ENCODE results near the gene GNAT1. TPM values are rescaled to one million over a fixed set of nuclear protein-coding genes. Genes with fewer than 3 reads are reported as not detected.
A peak's percentile ranks its signal among the peaks of the same experiment; 100 is the strongest.

GNAT1 gene
- total RNA-seq, 1 experiment from 2014 or later = 0.22 TPM

DNA sequence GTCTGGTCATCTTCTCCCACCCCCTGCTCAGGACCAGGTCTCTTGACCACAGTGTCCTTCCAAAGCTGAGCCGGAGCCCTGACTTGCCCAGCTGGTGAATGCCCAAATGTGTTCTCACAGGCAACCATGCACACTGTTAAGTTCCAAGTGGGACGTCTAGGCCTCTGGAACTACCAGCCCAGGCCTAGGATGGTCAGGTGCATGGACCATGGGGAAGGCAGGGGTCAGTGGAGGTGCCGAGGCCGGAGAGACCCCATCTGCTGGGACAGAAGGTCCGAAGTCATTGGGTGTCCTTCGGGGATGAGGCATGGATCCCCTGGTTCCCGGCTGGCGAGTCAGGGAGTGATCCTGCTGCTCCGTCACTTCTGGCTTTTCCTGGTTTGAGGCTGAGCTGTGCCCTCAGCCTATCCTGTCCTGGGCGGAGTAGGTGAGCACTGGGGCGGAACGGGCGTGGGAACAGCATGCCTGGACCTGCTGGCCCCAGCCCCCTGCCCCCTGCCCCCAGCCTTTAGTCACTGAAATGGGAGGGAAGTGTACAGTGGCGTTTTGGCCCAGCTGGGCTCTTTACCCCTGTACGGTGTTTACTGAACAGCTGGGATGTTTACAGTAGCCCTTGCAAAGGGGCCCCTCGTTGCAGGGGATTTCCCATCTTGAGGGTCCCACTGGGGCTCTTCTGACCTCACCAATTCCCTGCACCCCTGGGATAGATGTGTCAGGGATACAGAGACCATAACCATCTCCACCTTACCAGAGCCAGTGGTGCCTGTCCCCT is 24.2 kb upstream of the GNAT1 start:
- no peak overlapping the region for H2AFZ ChIP-seq (ENCODE audit: low read length)

DNA sequence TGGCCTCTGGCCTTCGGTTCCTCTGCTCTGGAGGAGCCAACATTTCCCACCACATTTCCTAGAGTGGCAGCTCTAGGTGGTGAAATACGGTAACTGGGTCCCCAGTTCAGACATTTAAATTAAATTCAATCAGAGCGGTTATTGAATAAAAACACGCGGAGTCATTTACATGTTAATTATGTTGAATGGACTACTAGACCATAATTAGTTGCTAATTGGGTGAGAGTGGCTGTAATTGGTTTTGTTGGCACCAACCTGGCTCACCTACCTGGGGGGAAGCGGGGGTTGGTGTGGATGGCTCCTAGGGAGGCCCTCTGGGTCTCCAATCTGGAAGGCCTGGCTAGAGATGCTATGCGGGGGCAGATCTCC is 23.6 kb upstream of the GNAT1 start:
- Histone ChIP-seq H3K79me2 (ENCODE audit: low read length) (peaks cover 60% of the 10 kb centered on the region), H3F3A (ENCODE audit: low read length, unreplicated experiment) (no peaks in the 10 kb centered on the region), H3K4me2 (ENCODE audit: low read length) (peak overlapping the region; percentile 42), H3K27me3 (ENCODE audit: low read length) (no peaks in the 10 kb centered on the region), H3K9ac (ENCODE audit: low read length) (peak overlapping the region; percentile 72), H4K20me1 (ENCODE audit: low read length) (no peaks in the 10 kb centered on the region), H2AFZ (ENCODE audit: low read length) (no peak overlapping the region), H3K9me3 (ENCODE audit: low read length) (no peaks in the 10 kb centered on the region), H3K4me3 (ENCODE audit: low read length) (no peak overlapping the region), H3K36me3 (ENCODE audit: low read depth, low read length) (no peaks in the 10 kb centered on the region), H3K4me1 (ENCODE audit: insufficient read depth, low read length) (peaks cover 82% of the 10 kb centered on the region), H3K27ac (ENCODE audit: low read length) (peak overlapping the region; percentile 96), H3K9me2 (replicated peaks; ENCODE audit: low read length) (no peaks in the 10 kb centered on the region)
- CTCF ChIA-PET = no interaction called here
- no TSS peak for BruUV-seq (replicated peaks)
- ATAC-seq (no peak), DNase-seq (no peak)
- POLR2A ChIA-PET (ENCODE audit: unreplicated experiment) = interaction anchor here (0.6 kb wide), 2 partner anchors 68 to 1815 kb away, joined by 5 read pairs; partner anchors contain the start of gene GNAI2
- TF ChIP-seq EZH2 (IDR thresholded peaks at IDR 0.05; ENCODE audit: low read length, unreplicated experiment) (no peak), EZH2phosphoT487 (IDR thresholded peaks at IDR 0.05; ENCODE audit: borderline replicate concordance, low read length) (no peak)
- TF ChIP-seq, protein P1, sequence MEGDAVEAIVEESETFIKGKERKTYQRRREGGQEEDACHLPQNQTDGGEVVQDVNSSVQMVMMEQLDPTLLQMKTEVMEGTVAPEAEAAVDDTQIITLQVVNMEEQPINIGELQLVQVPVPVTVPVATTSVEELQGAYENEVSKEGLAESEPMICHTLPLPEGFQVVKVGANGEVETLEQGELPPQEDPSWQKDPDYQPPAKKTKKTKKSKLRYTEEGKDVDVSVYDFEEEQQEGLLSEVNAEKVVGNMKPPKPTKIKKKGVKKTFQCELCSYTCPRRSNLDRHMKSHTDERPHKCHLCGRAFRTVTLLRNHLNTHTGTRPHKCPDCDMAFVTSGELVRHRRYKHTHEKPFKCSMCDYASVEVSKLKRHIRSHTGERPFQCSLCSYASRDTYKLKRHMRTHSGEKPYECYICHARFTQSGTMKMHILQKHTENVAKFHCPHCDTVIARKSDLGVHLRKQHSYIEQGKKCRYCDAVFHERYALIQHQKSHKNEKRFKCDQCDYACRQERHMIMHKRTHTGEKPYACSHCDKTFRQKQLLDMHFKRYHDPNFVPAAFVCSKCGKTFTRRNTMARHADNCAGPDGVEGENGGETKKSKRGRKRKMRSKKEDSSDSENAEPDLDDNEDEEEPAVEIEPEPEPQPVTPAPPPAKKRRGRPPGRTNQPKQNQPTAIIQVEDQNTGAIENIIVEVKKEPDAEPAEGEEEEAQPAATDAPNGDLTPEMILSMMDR (conservative IDR thresholded peaks at IDR 0.05; ENCODE audit: low read depth, low read length) = no peak
- intact Hi-C loops (cut with micrococcal nuclease) = no loop called here

More for the DNA sequence above, 24.2 kb upstream of the GNAT1 start:
- Histone ChIP-seq H3K9me2 (replicated peaks; ENCODE audit: low read length) (no peaks in the 10 kb centered on the region), H4K20me1 (ENCODE audit: low read length) (no peaks in the 10 kb centered on the region), H3F3A (ENCODE audit: low read length, unreplicated experiment) (no peaks in the 10 kb centered on the region), H3K4me2 (ENCODE audit: low read length) (peak overlapping the region; percentile 66), H3K27me3 (ENCODE audit: low read length) (no peaks in the 10 kb centered on the region), H3K27ac (ENCODE audit: low read length) (peak overlapping the region; percentile 99), H3K4me1 (ENCODE audit: insufficient read depth, low read length) (peaks cover 82% of the 10 kb centered on the region), H3K9me3 (ENCODE audit: low read length) (no peaks in the 10 kb centered on the region), H3K9ac (ENCODE audit: low read length) (peak overlapping the region; percentile 87), H3K4me3 (ENCODE audit: low read length) (no peak overlapping the region), H3K36me3 (ENCODE audit: low read depth, low read length) (no peaks in the 10 kb centered on the region), H3K79me2 (ENCODE audit: low read length) (peaks cover 60% of the 10 kb centered on the region)
- ChIA-PET CTCF (no interaction called here), POLR2A (ENCODE audit: unreplicated experiment) (interaction anchor here (0.6 kb wide), 2 partner anchors 68 to 1815 kb away, joined by 5 read pairs; partner anchors contain the start of gene GNAI2)
- peak; percentile 71 for DNase-seq
- BruUV-seq (replicated peaks) = TSS peak; percentile 58
- ATAC-seq = peak; percentile 12
- intact Hi-C loops (cut with micrococcal nuclease) = no loop called here
- TF ChIP-seq EZH2phosphoT487 (IDR thresholded peaks at IDR 0.05; ENCODE audit: borderline replicate concordance, low read length) = no peak
- TF ChIP-seq, protein P1 (conservative IDR thresholded peaks at IDR 0.05; ENCODE audit: low read depth, low read length) = no peak
- no peak for TF ChIP-seq EZH2 (IDR thresholded peaks at IDR 0.05; ENCODE audit: low read length, unreplicated experiment)

DNA sequence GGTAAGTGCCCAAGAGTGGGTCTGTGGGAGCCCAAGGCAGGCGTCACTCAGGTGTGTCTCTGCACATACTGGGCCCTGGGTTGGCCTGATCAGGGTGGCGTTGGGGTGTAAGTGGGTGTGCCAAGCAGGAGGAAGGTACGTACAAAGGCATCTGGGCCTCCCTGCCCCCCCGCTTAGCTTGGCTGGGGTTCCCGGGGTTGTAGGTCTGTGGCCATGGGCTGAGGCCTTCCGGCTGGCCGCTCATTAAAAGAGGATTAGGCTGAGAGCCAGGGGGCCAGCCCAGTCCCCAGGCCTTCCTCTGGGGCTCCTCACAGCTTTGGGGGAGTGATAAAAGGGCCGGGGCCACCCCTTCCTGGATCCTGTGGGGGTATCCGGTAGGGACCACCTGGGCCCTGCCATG is 23.0 kb upstream of the GNAT1 start:
- ChIA-PET POLR2A (ENCODE audit: unreplicated experiment) (no interaction called here), CTCF (no interaction called here)
- DNase-seq (no peak), ATAC-seq (no peak)
- TF ChIP-seq, protein P1 (conservative IDR thresholded peaks at IDR 0.05; ENCODE audit: low read depth, low read length) = no peak
- TF ChIP-seq EZH2 (IDR thresholded peaks at IDR 0.05; ENCODE audit: low read length, unreplicated experiment) (no peak), EZH2phosphoT487 (IDR thresholded peaks at IDR 0.05; ENCODE audit: borderline replicate concordance, low read length) (no peak)
- no peak overlapping the region for H3K4me2 ChIP-seq (ENCODE audit: low read length)
- H3K9me2 ChIP-seq (replicated peaks; ENCODE audit: low read length) = no peaks in the 10 kb centered on the region
- peaks cover 60% of the 10 kb centered on the region for H3K79me2 ChIP-seq (ENCODE audit: low read length)
- intact Hi-C loops (cut with micrococcal nuclease) = no loop called here
- H3K9me3 ChIP-seq (ENCODE audit: low read length) = no peaks in the 10 kb centered on the region
- BruUV-seq (replicated peaks) = no TSS peak
- H3F3A ChIP-seq (ENCODE audit: low read length, unreplicated experiment) = no peaks in the 10 kb centered on the region
- no peaks in the 10 kb centered on the region for H3K27me3 ChIP-seq (ENCODE audit: low read length)
- H3K4me3 ChIP-seq (ENCODE audit: low read length) = no peak overlapping the region
- H4K20me1 ChIP-seq (ENCODE audit: low read length) = no peaks in the 10 kb centered on the region
- peak overlapping the region; percentile 72; the same call in 1 of the 2 replicates for H3K9ac ChIP-seq (ENCODE audit: low read length)
- H2AFZ ChIP-seq (ENCODE audit: low read length) = no peak overlapping the region
- peaks cover 78% of the 10 kb centered on the region for H3K4me1 ChIP-seq (ENCODE audit: insufficient read depth, low read length)
- peak overlapping the region; percentile 96 for H3K27ac ChIP-seq (ENCODE audit: low read length)
- no peaks in the 10 kb centered on the region for H3K36me3 ChIP-seq (ENCODE audit: low read depth, low read length)
